ENCODE results near the gene POU6F2.

Gene POU6F2

DNA sequence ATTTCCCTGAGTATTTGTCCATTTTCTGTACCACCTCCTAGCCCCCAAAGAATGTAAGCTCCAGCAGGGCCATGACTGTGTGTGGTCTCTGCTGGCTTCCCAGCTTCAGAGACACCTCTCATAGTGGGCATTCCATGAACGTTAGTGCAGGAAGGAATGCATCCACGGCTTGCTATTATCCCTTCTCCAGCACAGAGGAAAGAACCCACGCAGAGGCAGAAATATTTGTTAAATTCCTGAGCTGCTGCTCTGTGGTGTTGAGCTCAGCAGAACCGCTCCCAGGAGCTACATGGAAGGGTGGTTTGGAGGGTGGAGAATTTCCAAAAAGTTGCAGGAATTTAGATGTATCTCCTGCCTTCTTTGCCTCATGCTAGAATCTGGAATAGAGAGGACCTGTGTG, 275.2 kb downstream of the POU6F2 start:
- no peak for DNase-seq (ENCODE audit: low spot score)

DNA sequence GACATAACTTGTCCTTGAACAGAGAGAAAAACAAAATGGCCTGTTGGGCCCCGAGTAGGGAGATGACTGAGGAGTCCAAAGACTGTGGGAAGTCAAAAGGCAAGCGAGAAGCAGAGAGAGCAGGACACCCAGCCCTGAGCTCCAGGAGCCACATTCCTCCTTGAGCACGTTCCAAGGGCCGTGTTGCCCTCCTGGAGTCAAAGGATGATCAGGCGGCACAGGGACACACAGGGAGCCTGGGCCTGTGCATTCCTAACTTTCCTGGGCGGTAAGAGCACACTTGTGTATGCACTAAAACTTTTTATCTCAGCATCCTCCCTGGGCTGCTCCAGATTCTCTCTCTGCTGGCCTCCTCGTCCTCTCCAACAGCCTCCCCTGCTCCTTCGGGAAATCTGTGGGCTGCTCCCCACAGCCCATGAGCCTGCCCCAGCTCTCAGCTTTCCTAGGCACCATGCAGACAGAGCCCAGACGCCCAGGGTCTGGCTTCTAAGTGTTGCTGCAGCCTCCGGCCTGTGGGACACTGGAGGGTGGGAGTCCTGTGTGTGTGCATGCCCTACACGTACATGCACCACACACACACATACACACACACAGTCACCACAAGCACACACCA, 281.8 kb downstream of the POU6F2 start:
- DNase-seq (ENCODE audit: low spot score), result no peak

DNA sequence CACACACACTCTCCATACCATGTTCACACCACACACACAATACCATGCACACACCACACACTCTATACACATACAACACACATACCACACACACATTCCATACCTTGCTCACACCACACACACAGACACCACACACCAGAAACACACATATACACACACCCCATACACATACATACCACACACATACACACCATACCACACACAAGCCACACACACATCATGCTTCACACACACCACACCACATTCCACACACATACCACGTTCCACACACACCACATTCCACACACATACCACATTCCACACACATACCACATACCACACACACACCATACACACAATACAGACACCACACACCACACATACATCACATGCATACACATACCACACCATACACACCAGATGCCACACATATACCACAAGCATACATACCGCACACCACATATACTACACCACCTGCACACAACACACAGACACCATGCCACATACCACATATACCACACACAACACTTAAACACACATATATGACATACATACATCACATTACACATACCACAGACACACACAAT, 282.7 kb downstream of the POU6F2 start:
- no peak for DNase-seq (ENCODE audit: low spot score)

DNA sequence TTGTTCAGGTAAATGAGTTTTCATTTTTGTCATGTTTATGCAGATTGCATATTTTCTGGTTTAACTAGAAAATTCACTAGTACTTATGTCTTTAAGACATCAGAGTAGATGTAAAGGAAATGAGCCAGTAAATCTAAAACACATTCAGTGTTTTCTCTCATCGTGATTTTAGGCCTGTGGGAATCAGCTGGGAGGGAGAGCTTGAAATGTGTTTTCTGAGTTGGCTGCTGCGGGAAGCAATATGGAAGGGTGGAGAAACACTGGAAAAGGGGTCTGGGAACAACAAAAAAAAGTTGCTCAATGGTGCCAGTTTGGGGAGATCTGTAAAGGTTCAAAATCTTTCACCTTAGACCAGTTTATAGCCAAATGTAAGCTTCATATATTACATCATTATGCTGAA, 284.1 kb downstream of the POU6F2 start:
- DNase-seq (ENCODE audit: low spot score), result no peak

DNA sequence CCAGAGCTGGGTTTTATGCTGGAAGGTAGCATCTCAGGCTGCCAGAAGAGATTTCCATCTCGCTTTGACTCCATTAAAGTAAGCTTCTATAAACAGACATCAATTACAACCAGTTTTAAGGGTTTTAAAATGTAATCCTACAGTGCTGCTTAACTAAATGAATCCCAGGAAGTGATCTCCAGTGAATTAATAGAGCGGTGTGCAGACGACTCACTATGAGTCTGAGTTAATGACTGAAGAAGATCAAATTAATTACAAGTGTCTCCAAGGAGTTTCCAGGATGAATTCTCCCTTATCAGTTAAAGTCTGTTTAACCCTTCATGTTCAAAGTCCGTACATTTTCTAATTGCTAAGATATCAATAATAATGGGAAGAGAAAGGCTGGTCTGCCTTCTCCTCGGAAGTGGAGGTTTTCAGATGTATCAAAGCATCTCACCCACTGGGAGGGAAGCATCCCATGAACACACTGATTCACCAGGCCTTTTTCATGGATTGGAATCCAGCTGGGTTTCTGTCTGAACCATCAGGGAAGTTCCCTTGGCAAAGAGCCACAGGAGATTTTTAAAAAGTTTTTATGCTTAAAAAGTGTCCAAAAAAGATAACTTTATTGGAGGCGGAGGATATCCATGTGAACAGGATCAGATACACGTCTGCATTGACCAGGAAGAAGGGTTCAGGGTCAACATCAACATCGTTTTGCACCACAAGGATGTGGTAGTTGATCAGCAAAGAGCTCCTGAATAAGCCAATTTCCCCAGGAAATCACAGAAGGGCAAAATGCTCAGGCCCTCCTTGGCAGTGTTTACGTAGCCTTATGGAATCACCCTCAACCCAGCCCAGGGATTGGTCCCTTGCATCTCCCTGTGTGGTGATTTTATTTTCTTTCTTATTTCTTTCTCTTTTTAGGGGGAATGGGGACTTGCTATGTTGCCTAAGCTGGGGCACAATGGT, 288.2 kb downstream of the POU6F2 start:
- peak; percentile 26 for DNase-seq (ENCODE audit: low spot score)

DNA sequence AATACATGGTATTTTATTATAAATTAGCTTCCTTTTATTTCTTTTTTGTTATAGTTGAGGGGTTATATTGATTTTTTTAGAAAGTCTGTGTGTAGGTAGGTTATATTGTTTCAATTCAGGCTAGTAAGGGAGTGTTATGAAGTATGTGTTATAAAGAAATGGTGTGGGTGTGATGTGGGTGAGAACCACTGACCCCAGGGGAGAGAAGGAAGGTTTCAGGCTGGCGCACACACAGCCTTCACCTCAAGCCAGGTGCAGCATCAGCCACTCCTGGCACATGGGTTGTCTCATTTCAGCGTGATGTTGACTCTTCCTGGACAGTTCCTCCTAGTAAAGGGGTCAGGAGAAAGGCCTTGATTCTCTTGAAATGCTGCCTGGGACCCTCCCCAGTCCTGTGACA, 291.3 kb downstream of the POU6F2 start:
- DNase-seq (ENCODE audit: low spot score), result no peak

DNA sequence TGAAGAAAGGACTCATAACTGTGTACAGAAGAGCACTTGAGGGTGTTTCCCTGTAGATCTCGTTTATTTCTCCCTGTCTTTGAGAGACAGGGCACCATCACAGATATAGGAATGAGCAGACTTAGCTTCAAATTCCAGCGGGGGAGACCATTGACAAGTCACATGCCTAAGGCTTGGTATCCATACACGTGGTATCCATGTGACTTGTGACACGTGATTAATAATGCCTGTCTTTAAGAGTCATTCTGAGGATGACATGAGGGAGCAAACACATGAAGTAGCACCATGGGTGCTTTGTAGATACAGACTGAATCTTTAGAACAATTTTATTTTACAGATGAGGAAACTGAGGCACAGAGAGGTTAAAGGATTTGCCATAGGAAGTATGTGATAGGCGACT, 292.3 kb downstream of the POU6F2 start:
- no peak for DNase-seq (ENCODE audit: low spot score)

DNA sequence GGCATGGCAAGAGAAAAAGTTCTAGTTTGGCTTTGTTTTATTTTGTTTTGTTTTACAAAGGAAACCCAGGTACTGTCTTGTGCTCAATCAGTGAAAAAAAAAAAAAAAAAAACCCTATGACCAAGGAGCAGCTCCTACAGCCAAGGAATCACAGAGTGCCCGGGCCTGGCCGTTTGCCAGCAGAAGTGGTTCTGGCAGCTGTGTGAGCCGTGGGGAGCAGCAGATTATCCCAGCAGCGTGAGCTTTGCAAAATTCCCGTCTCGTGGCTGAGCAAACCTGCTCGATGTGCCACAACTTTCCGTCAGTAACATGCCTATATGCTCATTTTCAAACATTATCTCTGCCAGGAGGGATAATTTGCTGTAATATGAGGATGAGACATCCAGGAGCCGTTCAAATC, 293.7 kb downstream of the POU6F2 start:
- peak; percentile 26 for DNase-seq (ENCODE audit: low spot score)

DNA sequence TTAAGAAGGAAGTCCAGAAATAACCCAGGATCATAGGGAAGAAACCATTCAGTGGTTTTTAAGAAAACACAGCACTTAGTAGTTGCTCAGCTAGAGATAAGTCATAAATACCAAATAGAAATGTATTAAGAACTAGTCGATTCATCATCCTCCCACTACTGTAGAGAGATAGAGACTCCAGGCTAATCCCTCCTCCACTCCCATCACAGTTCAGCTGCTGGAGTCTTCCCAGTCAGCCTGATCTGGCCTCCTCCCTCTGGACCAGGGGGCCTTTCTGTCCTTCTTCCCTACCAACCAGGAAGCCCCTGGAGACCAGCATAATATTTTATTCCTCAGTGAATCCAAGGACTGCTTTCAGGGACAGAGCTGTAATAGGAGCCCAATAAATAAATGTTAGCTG, 294.4 kb downstream of the POU6F2 start:
- DNase-seq (ENCODE audit: low spot score), result no peak

DNA sequence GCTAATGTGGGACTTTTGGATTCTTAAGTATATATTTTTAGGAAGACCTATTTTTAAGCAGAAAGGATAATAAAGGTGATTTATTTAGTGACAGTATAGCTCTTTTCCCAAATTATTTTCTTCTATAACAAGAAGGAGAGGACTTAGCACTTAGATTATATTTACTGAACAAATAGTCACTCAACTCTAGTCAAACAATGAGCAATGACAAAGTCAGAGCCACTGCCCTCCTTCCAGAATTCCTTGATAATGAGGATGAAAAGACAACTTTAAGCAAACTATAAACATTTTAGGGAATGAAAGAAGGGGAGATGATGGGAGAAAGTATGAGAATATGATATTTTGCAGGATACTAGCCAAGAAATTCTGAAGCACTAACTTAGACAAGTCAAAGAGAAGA, 295.0 kb downstream of the POU6F2 start:
- DNase-seq (ENCODE audit: low spot score), result no peak

DNA sequence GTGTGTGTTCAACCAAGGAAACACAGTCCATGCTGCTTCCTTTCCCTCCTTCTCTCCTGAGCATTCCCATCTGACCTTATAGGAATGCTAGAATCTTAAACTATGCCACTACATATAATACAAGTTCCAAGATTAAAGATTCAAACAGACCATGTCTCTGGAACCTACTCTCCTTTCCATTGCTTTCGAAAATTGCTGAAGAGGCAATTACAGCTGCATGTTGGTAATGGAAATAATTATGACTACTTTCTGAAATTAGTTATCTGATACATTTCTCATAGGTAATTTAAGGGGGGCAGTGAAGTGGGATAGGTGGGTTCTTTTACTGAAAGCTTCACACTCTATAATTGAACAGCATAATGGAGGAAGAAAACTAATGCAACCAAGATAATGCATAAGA, 302.6 kb downstream of the POU6F2 start:
- no peak for DNase-seq (ENCODE audit: low spot score)

DNA sequence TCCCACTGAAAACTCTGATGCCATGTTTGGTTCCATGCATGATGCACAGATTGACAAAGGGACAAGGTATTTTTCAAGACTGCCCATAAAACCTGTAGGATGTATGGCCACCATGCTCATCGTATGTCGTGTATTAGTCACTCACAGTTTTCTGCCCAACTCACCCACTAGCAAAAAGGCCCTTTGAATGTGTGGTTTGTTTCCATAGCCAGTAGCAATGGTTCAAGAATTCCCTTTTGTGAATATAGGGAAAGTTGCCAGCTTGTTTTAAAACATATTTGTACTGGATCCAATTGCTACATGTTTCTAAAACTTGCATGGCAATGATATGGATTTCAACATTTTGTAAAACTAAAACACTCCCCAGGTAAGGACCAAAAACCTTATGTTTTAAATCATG, 307.5 kb downstream of the POU6F2 start:
- no peak for DNase-seq (ENCODE audit: low spot score)

DNA sequence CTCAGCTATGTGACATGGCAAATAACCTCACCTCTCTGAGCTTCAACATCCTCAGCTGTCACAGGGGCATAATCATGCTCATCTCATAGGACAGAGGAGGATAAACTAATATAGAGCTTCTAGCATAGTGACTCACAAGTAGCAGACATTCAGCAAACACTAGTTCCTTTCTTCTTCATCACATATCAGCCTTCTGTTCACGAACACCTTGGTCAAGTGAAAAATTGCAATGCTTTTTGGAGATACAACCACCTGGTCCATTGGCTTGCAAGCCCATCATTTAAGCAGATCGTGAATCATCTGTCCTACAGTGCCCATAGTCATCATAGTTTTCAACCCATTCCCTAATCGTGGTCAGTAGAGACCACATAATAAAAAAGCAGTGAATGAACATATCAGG, 310.6 kb downstream of the POU6F2 start:
- DNase-seq (ENCODE audit: low spot score), result no peak

DNA sequence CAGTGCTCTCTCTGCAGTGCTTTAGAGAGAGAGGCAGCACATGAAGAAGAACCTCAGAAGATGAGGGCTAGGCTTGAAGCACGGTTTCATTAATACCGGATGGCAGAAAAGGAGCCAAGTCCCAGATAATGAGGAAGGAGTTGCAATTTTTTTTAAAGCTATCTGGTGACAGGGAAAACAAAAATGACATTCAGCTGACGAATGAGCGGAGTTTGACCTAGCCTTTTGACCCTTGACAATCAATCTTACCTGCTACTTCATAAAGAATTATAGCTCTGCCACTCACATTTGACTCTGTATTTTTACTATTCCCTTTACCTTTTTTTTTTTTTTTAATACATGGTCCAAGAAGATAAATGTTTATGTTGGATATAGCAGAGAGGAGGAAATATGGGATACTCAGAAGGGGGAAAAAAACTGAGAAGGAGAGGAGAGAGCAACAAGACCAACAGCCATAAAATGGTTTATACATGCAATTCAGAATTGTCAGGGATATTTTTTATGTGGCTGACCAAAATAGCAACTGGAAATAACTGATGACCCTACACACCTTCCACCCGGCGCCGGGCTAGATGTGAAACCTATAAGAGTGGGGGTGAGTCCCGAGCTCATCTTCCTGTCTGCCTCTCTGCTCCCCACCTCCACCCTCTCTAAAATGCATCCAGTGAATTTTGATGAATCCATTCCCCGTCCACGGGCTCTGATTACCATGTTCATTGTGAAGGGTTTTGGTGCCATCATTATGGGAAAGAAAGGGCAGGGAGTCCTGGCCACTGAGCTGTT, 314.1 kb downstream of the POU6F2 start:
- no peak for DNase-seq (ENCODE audit: low spot score)

DNA sequence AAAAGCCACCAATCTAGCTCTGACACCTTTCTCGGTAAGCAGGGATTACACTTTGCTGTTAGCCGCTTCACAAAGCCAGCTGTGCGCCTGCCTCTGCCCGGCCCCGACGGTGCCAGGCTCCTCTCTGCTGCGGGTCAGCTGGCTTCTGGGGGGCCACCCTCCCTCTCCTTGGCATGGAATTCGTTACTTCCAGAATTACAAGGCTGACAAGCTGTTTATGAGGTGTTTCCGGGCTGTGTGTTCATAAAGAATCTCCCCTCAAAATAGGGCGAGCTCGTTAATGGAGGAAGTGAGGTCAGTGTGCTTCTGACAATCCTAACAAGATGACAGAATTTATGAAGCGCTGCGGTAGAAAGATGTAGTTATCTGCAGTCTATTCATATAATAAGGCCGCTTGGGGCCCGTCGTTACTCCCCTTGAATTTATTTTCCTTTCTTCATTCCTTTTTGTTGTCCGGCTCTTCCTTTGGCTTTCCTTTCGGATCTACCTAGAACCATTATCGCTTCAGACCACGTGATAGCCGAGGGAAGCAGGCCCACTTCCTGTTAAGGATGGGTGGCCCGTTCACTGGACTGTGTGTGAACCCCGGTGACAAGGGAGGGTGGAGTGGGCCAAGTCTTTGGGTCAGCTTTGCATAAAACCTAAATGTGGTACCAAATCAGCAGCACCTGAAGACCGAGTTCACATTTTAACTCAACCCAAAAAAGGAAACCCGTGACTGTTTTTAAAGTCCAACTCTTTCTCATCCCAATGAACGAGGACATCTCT, 315.5 kb downstream of the POU6F2 start:
- no peak for DNase-seq (ENCODE audit: low spot score)

DNA sequence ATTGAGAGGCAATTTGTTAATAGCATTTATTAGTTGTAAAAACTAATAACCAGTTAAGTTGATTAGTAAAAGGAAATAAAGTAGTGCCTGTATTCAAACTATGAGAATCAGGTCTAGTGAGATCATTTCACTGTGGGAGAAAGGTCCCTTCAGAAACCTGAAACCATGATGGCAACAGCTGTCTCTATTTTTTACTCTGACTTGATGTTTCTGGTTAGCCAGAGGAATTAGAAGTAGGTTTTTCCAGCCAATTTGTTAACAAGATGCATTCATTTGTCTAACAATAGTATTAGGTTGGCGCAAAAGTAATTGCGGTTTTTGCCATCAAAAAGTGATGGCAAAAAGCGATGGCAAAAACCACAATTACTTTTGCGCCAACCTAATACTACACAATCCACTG, 316.3 kb downstream of the POU6F2 start:
- no peak for DNase-seq (ENCODE audit: low spot score)

DNA sequence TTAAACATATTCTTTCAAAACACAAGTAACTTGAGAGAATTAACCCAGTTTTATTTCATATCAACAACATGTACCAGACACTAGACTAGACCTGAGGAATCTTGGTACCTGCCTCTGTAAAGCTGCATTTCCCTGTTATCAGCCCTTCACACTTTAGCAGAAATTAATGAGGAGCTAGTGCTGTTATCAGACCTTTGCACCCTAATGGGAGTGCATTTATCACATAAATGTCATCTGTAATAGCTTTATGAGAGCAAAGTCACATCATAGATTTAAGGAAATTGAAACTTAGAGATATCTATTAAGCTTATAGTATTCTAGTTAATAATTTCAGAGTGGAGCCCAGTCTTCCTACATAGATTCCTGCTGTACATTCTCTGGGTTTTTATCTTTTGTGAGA, 318.1 kb downstream of the POU6F2 start:
- no peak for DNase-seq (ENCODE audit: low spot score)

DNA sequence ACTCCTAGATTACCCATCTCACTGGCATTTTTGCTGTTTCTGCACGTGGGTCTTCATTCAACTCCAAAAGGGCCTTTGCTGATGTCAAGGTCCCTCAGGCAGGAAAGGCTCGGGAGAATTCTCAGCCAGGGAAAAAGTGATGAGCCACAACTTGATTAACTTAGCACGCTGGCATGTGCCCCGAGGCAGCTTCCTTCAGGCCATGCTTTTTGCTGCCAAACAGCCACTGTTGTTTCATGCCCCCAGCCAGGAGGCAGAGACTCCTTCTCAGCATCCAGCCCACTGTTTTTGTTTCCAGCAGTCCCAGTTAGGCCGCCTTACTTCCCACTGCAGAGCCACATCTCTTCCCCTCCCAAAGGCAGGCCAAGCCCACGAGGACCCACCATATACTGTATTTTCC, 322.0 kb downstream of the POU6F2 start:
- DNase-seq (ENCODE audit: low spot score), result no peak

DNA sequence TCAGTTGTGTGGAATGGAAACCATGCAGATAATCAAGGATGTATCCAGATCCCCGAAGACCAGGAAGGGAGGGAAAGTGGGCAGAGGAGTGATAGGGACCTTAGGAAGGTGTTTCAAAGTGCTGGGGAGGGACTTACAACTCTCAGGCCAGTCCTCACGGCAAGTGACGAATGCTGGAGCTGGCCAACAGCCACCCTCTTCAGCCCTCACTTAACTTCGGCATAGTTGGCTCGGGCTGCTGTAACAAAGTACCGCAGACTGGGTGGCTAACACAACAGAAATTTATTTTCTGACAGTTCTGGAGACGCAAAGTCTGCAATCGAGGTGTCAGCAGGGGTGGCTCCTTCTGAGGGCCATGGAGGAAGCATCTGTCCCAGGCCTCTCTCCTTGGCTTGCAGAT, 322.6 kb downstream of the POU6F2 start:
- no peak for DNase-seq (ENCODE audit: low spot score)

DNA sequence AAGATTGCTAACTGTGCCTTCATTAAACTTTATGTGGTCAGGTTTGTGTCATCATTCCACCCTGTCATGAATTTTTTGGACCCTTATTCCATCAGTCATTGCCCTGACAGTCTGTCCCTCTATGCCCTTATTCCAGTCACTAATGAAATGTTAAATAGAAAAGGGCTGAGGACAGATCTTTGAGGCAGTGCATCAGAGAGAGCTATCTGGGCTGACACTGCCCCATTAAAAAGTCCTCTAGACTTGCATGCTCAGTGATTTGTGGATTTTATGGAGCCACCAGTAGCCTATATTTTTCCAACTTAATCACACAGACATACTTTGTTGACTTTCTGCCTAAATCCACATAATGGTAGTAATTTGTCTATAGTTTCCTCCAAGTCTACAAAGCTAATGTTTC, 323.8 kb downstream of the POU6F2 start:
- DNase-seq (ENCODE audit: low spot score), result no peak

DNA sequence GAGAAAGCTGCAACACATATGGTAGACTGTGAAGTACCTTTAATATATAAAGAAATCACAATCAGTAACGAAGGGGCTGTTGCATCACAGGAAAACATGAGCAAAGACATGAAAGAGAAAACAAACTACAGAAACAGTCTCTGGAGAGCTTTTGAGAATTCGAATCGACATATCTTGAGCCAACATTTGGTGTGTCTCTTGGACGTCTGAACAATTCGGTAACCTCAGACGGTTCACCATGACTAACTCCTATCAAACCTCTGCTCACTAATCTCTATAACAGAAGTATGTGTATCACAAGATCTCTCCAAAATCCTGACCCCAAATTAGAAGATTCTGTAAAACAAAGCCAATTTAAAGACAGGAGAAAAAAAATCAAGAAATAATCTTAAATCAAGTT, 326.5 kb downstream of the POU6F2 start:
- no peak for DNase-seq (ENCODE audit: low spot score)
